ENCODE results near the gene PLXDC2.

DNA sequence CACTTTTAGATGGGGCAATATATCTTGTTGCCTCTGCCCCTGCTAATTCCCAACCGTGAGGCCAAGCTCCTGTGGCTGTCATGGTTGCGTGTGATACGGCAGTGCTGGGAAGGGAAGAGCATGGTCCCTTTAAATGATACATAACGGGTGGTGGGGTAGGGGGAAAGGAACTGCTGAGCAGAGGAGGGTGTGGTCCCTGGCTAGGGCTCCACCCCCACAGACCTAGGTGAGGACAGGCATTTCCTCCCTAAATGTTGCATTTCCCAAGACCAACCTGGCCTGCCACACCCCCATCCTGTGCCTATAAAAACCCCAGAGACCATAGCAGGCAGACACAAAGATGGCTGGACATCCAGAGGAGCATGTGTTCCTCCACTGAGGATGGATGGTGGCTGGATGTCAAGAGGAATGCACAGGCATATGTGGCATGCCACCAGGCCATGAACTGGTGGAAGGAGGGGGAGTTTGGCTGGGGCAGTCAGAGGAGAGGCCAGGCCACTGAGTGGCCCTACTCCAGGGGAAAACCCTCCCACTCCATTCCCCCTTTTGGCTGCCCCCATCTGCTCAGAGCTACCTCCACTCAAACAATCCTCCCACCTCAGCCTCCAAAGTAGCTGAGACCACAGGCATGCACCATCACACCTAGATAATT, 104.0 kb downstream of the PLXDC2 start:
- TF ChIP-seq, protein P1, sequence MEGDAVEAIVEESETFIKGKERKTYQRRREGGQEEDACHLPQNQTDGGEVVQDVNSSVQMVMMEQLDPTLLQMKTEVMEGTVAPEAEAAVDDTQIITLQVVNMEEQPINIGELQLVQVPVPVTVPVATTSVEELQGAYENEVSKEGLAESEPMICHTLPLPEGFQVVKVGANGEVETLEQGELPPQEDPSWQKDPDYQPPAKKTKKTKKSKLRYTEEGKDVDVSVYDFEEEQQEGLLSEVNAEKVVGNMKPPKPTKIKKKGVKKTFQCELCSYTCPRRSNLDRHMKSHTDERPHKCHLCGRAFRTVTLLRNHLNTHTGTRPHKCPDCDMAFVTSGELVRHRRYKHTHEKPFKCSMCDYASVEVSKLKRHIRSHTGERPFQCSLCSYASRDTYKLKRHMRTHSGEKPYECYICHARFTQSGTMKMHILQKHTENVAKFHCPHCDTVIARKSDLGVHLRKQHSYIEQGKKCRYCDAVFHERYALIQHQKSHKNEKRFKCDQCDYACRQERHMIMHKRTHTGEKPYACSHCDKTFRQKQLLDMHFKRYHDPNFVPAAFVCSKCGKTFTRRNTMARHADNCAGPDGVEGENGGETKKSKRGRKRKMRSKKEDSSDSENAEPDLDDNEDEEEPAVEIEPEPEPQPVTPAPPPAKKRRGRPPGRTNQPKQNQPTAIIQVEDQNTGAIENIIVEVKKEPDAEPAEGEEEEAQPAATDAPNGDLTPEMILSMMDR (IDR thresholded peaks at IDR 0.05) = no peak
- TF ChIP-seq, protein P2, sequence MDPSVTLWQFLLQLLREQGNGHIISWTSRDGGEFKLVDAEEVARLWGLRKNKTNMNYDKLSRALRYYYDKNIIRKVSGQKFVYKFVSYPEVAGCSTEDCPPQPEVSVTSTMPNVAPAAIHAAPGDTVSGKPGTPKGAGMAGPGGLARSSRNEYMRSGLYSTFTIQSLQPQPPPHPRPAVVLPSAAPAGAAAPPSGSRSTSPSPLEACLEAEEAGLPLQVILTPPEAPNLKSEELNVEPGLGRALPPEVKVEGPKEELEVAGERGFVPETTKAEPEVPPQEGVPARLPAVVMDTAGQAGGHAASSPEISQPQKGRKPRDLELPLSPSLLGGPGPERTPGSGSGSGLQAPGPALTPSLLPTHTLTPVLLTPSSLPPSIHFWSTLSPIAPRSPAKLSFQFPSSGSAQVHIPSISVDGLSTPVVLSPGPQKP (IDR thresholded peaks at IDR 0.05; ENCODE audit: low read depth, low read length) = no peak
- no peak for TF ChIP-seq BHLHE40 (IDR thresholded peaks at IDR 0.05; ENCODE audit: low read depth, low read length)
- no peak for TF ChIP-seq RAD21 (conservative IDR thresholded peaks at IDR 0.05 in 1 of 2, IDR thresholded peaks at IDR 0.05 in 1 of 2)
- no peak for TF ChIP-seq ZFP36 (IDR thresholded peaks at IDR 0.05; ENCODE audit: borderline replicate concordance, partially characterized antibody)
- TF ChIP-seq HDAC2 (IDR thresholded peaks at IDR 0.05) = no peak
- no peak for TF ChIP-seq POLR2AphosphoS2 (conservative IDR thresholded peaks at IDR 0.05; ENCODE audit: low read length)
- TF ChIP-seq RNF2 (IDR thresholded peaks at IDR 0.05; ENCODE audit: borderline replicate concordance, low read depth) = no peak
- TF ChIP-seq RFX5 (IDR thresholded peaks at IDR 0.05) = no peak

All from A549 (cell line).